Bronchial epithelial cell (primary cell): ENCODE measurements around the gene BBIP1. TPM values are rescaled to one million over a fixed set of nuclear protein-coding genes. Genes with fewer than 3 reads are reported as not detected.
A peak's percentile ranks its signal among the peaks of the same experiment; 100 is the strongest.

Source experiments
- DNase-seq: peaks from one replicate; pipeline ENCODE4 v3.0.0-alpha.2; 2010; ENCODE audit warnings: low read depth
- FAIRE-seq: peaks from 2 replicates; lab custom pipeline; 2011; peaks lifted over from hg19 to GRCh38; lab: Jason Lieb, UNC
- H3K27me3 ChIP-seq: 2 replicates; pipeline ENCODE4 v1.5.1; 2011; ENCODE audit warnings: low read length; ENCODE audit not compliant: control insufficient read depth, insufficient read depth
- H3K36me3 ChIP-seq: 2 replicates; pipeline ENCODE4 v1.5.1; 2011; ENCODE audit warnings: low read length; ENCODE audit not compliant: control insufficient read depth, insufficient read depth
- H3K4me3 ChIP-seq: 2 replicates; pipeline ENCODE4 v1.5.1; 2011; ENCODE audit warnings: mild to moderate bottlenecking, low read depth, low read length, control low read depth
- total RNA-seq: library from RNA; depleted of rRNA; stranded (reverse); fragments of >200 nt; gene quantifications from 2 replicates; pipeline ENCODE4 v1.2.1, GENCODE V29; 2014
- TF ChIP-seq, protein P1 (sequence below): IDR thresholded peaks from 2 replicates; pipeline ENCODE4 v1.5.1; 2011; ENCODE audit warnings: mild to moderate bottlenecking, moderate library complexity, low read length, control low read depth, inconsistent platforms; ENCODE audit not compliant: insufficient read depth, severe bottlenecking

Gene BBIP1
- total RNA-seq, 1 donor from 2014 or later = 11.6 TPM

DNA sequence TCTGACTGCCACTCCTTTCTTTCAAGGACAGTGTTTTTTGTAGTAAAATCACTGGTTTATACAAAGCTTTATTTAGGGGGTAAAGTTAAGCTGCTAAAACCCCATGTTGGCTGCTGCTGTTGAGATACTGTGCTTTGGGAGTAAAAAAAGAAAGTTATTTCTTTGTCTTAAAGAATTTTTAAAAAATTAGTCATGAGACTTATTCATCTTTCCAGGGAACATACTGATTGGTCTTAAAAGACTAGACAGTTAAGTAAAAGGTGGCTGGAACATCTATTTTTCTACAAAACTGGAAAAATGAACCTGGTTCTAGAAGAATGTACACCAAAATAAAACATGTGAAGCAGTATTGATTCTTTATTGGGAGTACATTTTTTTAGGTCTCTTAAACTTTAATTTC is 20.6 kb downstream of the BBIP1 start:
- FAIRE-seq = no peak
- Histone ChIP-seq H3K27me3 (no peaks in the 10 kb centered on the region), H3K36me3 (peaks cover 10% of the 10 kb centered on the region), H3K4me3 (no peak overlapping the region)
- TF ChIP-seq, protein P1, sequence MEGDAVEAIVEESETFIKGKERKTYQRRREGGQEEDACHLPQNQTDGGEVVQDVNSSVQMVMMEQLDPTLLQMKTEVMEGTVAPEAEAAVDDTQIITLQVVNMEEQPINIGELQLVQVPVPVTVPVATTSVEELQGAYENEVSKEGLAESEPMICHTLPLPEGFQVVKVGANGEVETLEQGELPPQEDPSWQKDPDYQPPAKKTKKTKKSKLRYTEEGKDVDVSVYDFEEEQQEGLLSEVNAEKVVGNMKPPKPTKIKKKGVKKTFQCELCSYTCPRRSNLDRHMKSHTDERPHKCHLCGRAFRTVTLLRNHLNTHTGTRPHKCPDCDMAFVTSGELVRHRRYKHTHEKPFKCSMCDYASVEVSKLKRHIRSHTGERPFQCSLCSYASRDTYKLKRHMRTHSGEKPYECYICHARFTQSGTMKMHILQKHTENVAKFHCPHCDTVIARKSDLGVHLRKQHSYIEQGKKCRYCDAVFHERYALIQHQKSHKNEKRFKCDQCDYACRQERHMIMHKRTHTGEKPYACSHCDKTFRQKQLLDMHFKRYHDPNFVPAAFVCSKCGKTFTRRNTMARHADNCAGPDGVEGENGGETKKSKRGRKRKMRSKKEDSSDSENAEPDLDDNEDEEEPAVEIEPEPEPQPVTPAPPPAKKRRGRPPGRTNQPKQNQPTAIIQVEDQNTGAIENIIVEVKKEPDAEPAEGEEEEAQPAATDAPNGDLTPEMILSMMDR = no peak
- no peak for DNase-seq

DNA sequence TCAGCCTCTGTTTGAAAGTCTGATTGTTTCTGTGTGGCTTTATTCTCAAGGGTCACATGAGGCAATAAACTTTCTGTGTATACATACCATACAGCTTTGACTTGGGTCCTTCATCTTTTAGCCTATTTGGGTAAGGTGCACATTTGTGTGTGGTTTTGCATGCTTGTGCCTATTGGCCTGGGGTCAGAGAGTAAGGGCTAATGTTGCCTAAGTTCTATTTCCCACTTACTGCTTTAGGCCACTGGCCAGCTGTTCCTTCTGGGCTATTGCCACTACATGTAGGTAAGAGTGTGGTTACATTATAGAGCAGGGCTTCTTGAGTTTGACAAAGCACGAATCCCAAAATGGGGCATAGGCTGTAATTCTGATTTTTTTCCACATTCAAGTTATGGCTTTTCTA is 21.8 kb downstream of the BBIP1 start:
- FAIRE-seq = peak; percentile 60
- H3K27me3 ChIP-seq = no peaks in the 10 kb centered on the region
- H3K4me3 ChIP-seq = no peak overlapping the region
- peaks cover 10% of the 10 kb centered on the region for H3K36me3 ChIP-seq
- TF ChIP-seq, protein P1 = no peak
- no peak for DNase-seq

DNA sequence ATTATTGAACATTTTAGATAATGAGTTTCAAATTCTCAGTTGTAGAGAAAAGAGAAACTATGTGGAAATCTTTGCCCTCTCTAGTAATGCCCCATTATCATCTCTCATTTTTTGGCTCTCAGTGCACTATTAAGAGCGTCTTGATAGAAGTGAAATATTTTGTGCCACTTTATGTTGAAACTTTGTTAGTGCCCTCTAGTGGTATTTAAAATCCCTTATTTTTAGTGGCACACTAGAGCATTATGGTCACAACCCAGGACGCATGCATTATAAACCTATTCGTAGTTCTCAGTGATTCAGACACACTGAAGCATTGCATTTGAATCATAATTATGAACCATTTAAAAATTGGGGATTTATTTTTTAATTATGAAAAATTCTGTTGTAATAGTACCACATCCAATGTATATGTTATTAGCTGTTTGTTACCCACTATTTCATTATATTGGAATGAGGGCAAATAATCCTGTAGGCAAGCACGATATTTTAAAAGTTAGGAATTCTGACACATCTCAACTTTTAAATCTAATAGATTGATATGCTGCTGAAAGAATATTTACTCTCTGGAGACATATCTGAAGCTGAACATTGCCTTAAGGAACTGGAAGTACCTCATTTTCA is 25.3 kb downstream of the BBIP1 start:
- DNase-seq (peak; percentile 64), FAIRE-seq (no peak)
- peaks cover 10% of the 10 kb centered on the region for H3K36me3 ChIP-seq
- no peak overlapping the region for H3K4me3 ChIP-seq
- H3K27me3 ChIP-seq = no peaks in the 10 kb centered on the region
- TF ChIP-seq, protein P1 = peak; percentile 37

DNA sequence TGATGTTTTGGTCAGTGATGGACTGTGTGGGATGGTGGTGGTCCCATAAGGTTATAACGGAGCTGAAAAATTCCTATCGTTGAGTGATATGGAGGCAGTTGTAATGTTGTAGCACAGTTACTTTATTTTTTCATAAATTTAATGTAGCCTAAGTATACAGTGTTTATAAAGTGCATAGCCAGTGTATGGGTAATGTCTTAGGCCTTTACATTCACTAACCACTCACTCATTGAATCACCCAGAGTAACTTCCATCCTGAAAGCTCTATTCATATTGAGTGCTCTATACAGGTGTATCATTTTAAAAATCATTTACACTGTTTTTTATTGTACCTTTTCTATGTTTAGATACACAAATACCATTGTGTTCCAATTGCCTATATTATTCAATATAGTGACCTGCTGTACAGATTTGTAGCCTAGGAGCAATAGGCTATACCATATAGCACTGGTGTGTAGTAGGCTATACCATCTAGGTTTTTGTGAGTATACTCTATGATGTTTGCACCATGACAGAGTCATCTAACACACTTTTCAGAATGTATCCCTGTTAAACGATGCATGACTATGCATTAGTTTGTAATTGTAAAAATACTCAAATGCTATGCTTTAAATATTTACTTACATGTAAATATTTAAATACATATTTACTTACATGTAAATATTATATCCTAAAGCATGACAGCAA is 26.2 kb downstream of the BBIP1 start:
- no peak for FAIRE-seq
- Histone ChIP-seq H3K4me3 (no peak overlapping the region), H3K36me3 (peaks cover 11% of the 10 kb centered on the region), H3K27me3 (no peaks in the 10 kb centered on the region)
- no peak for DNase-seq
- TF ChIP-seq, protein P1 = no peak

DNA sequence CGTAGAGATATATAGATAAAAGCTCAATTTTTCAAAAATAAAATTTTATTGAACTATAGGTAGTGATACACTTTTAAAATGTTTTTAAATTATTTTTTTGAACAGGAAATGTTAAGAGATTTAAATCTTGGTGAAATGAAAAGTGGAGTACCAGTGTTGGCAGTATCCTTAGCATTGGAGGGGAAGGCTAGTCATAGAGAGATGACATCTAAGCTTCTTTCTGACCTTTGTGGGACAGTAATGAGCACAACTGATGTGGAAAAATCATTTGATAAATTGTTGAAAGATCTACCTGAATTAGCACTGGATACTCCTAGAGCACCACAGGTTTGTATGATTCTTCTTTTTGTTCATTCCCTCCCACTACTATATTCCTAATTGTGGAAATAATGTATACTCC is 31.4 kb downstream of the BBIP1 start:
- Histone ChIP-seq H3K27me3 (no peaks in the 10 kb centered on the region), H3K4me3 (no peak overlapping the region), H3K36me3 (peaks cover 8% of the 10 kb centered on the region)
- no peak for FAIRE-seq
- TF ChIP-seq, protein P1 = no peak
- DNase-seq = no peak
